ENCODE data around the gene UBC. TPM values are rescaled to one million over a fixed set of nuclear protein-coding genes. Genes with fewer than 3 reads are reported as not detected.

UBC gene
- total and polyA plus RNA-seq, 9 of the 15 experiments (the other 6 are each of a cell fraction or from before 2014, with no cell fraction given) = 533 to 1,153 (median 813) TPM

- peak in 1 of 2 experiments; percentile 71; a peak in 2 of 4 replicates for TF ChIP-seq BCLAF1 (IDR thresholded peaks at IDR 0.05; ENCODE audit: borderline replicate concordance in 1 of 2, control insufficient read depth in 1 of 2, low read depth in 2 of 2, low read length in 1 of 2)
- peak; percentile 74 for TF ChIP-seq RBBP5 (IDR thresholded peaks at IDR 0.05; ENCODE audit: borderline replicate concordance, insufficient read depth, low read length, poor library complexity, severe bottlenecking)
- no peak for TF ChIP-seq SAFB2 (IDR thresholded peaks at IDR 0.05; ENCODE audit: borderline replicate concordance, low read depth, low read length, severe bottlenecking)
- TF ChIP-seq ZBTB11 (CRISPR knock-in tag; IDR thresholded peaks at IDR 0.05) = peak in 1 of 3 experiments; percentile 87; a peak in 4 of 6 replicates
- no peak for TF ChIP-seq FOXM1 (IDR thresholded peaks at IDR 0.05; ENCODE audit: low read depth)
- 0 out of 2 replicates have a peak, but pooled peaks have one; percentile 80 for TF ChIP-seq FOXM1 (CRISPR knock-in tag; IDR thresholded peaks at IDR 0.05; ENCODE audit: low read depth)
- no peak for TF ChIP-seq ZNF778 (CRISPR knock-in tag; IDR thresholded peaks at IDR 0.05)
- no peak for TF ChIP-seq STAG1 (CRISPR knock-in tag; IDR thresholded peaks at IDR 0.05; ENCODE audit: borderline replicate concordance)
- TF ChIP-seq TCF7 (IDR thresholded peaks at IDR 0.05; ENCODE audit: borderline replicate concordance) = no peak; the same call in 1 of the 2 replicates
- TF ChIP-seq BCL6 (CRISPR knock-in tag; IDR thresholded peaks at IDR 0.05) = no peak
- TF ChIP-seq KDM4B (IDR thresholded peaks at IDR 0.05; ENCODE audit: borderline replicate concordance in 2 of 2, low read depth in 1 of 2) = peak in 1 of 2 experiments; percentile 54; a peak in 1 of 4 replicates
- no peak for TF ChIP-seq RBM22 (IDR thresholded peaks at IDR 0.05; ENCODE audit: low read depth, low read length, poor library complexity, severe bottlenecking)
- no peak; the same call in 1 of the 2 replicates for TF ChIP-seq MTA1 (IDR thresholded peaks at IDR 0.05; ENCODE audit: borderline replicate concordance)
Measured at GRCh38 chr12:124939421-124940142, 25.1 kb upstream of the UBC start (continued).

Data from K562 (cell line).